ENCODE measurements around the gene ATG9A.

ATG9A gene

GRCh38 chr2:219175928-219176817 lies 53.3 kb downstream of the ATG9A start:
- peak; percentile 35 for DNase-seq

DNA sequence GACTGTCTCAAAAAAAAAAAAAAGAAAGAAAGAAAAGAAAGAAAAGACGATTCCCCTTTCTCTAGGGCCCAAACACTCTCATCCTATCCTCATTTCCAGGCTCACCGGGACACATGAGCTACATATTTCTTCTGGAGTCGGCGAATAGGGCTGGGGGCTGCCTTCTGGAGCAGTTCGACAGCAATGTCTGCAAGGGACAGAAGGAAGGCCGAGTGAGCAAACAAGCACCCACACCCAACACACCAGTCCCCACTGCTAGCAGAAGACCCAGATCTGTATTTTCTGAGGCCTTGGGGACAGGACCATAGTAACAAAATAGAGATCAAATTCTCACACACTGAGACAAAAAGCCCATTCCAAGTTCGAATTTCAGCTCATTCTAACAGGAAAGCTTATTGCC lies 54.0 kb downstream of the ATG9A start:
- DNase-seq, result no peak

GRCh38 chr2:219174801-219175200 lies 54.6 kb downstream of the ATG9A start:
- no peak for DNase-seq

DNA sequence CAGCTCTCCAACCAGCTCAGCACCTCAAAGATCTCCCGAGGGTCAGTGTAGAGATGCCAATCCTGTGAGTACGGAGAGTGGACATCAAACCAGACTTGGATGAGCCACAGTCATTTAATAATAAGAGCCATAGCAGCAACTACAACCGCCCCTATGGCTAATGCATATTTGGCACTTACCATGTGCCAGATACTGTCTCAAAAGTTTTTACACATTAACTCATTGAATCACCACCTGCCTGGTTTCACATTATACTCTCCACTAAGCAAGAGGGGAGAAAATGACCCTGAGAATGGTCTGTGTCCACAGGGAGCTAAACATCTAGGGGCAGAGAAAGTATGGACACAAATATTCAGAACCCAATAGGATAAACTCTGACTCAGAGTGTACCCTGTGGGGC lies 55.3 kb downstream of the ATG9A start:
- DNase-seq, result no peak

GRCh38 chr2:219173176-219173575 lies 56.3 kb downstream of the ATG9A start:
- DNase-seq, result no peak

GRCh38 chr2:219172231-219173154 lies 56.9 kb downstream of the ATG9A start:
- DNase-seq, result no peak

DNA sequence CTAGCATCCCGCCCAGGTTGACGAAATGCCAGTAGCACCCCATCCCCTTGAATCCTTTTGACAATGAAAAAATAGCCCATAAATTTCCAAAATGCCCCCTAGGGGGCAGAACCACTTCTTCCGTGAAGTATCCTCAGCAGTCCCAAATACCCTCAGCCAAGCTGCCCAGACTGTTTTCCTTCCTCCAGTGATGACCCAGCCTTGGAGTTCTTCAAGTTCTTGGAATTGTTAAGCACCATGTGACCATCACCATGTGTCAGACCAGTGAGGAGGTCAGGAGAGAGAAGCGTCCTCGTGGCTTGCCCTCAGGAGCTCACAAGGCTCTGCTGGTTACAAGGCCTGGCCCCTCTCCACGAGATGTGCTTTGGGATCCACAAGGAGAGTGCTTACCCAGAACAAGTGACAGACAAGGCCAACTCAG lies 58.2 kb downstream of the ATG9A start:
- peak; percentile 7 for DNase-seq

GRCh38 chr2:219169930-219170654 lies 59.3 kb downstream of the ATG9A start, which contains the start of gene SLC23A3:
Gene SLC23A3, minus strand, starts transcription at chr2:219170029. Its CDS starts 45 bp downstream, at chr2:219169984.
- DNase-seq, result no peak

All from DMS79 treated with DMSO at 0.1 percent for 48 hours (cell line).